Mesendoderm (in vitro differentiated cells): ENCODE results near the gene STK33. TPM values are rescaled to one million over a fixed set of nuclear protein-coding genes. Genes with fewer than 3 reads are reported as not detected.

Experiments
- small RNA-seq: library from polyadenylated mRNA; stranded (forward); fragments of <200 nt; extraction: miRNeasy Mini kit (QIAGEN cat#:217004); gene quantifications from one replicate; pipeline ENCODE3, GENCODE V24; 2013; ENCODE audit not compliant: insufficient read depth

Gene STK33

Small RNA genes within 50 kb of the gene (small RNA-seq; reads per million reads assigned to genes)
- gene RF00601, result not detected
